Endodermal cell (in vitro differentiated cells): ENCODE results near the gene TAF5L. TPM values are rescaled to one million over a fixed set of nuclear protein-coding genes. Genes with fewer than 3 reads are reported as not detected.

Experiments used
- DNase-seq: peaks from one replicate; pipeline ENCODE4 v3.0.0-alpha.2; 2017
- H3K27ac ChIP-seq: 2 replicates; pipeline ENCODE4 v1.5.1; 2013; ENCODE audit warnings: mild to moderate bottlenecking, low read depth, low read length, moderate library complexity
- H3K27me3 ChIP-seq: 2 replicates; pipeline ENCODE4 v1.6.1; 2013; ENCODE audit warnings: mild to moderate bottlenecking, low read length, moderate library complexity; ENCODE audit not compliant: insufficient read depth, control insufficient read depth, poor library complexity, severe bottlenecking
- H3K36me3 ChIP-seq: 2 replicates; pipeline ENCODE4 v1.7.0; 2013; ENCODE audit warnings: mild to moderate bottlenecking, low read length, moderate library complexity; ENCODE audit not compliant: control insufficient read depth, insufficient read depth
- H3K4me1 ChIP-seq: one replicate; pipeline ENCODE4 v1.7.0; 2013; ENCODE audit warnings: low read length; ENCODE audit not compliant: control insufficient read depth, insufficient read depth
- H3K4me3 ChIP-seq: 2 replicates; pipeline ENCODE4 v1.5.1; 2013; ENCODE audit warnings: mild to moderate bottlenecking, low read length, moderate library complexity
- H3K9ac ChIP-seq: 2 replicates; pipeline ENCODE4 v1.6.1; 2013; ENCODE audit warnings: mild to moderate bottlenecking, low read length, moderate library complexity; ENCODE audit not compliant: poor library complexity, severe bottlenecking; ENCODE audit errors: extremely low read depth
- H3K9me3 ChIP-seq: 2 replicates; pipeline ENCODE4 v1.6.1; 2013; ENCODE audit warnings: mild to moderate bottlenecking, low read length, moderate library complexity; ENCODE audit not compliant: control insufficient read depth
- H3K27ac Mint-ChIP-seq: 2 replicates; pipeline ENCODE4 v1.8.0; 2020; ENCODE audit warnings: mixed read lengths
- H3K27me3 Mint-ChIP-seq: 2 replicates; pipeline ENCODE4 v1.8.0; 2021; ENCODE audit warnings: mild to moderate bottlenecking, mixed read lengths; ENCODE audit not compliant: insufficient read depth
- H3K36me3 Mint-ChIP-seq: 2 replicates; pipeline ENCODE4 v1.8.0; 2020; ENCODE audit warnings: low read depth, mixed read lengths
- H3K4me1 Mint-ChIP-seq: 2 replicates; pipeline ENCODE4 v1.8.0; 2020; ENCODE audit warnings: mixed read lengths
- H3K4me3 Mint-ChIP-seq: 2 replicates; pipeline ENCODE4 v1.8.0; 2020; ENCODE audit warnings: mild to moderate bottlenecking, moderate library complexity, mixed read lengths
- H3K9me3 Mint-ChIP-seq: 2 replicates; pipeline ENCODE4 v1.8.0; 2020; ENCODE audit warnings: mild to moderate bottlenecking, mixed read lengths
- CTCF ChIP-seq: fragments of 200-600 bp; sonication (generic); conservative IDR thresholded peaks from 2 replicates; pipeline ENCODE4 v1.5.0; 2021; ENCODE audit warnings: antibody characterized with exemption, mild to moderate bottlenecking
- WGBS, 2 experiments: methylation state at CpG; one replicate each; pipeline versions ENCODE4 v1.1.5 to v1.1.7; 2013; ENCODE audit warnings: missing lambda C conversion rate in 2 of 2, mixed read lengths in 1 of 2; ENCODE audit not compliant: insufficient coverage in 1 of 2, insufficient read length in 1 of 2; 5-methylcytosine and 5-hydroxymethylcytosine counted together
- total RNA-seq, 2 donors: library from RNA; stranded (reverse); fragmentation: NEBNext Ultra II Directional in 1 of 2; extraction: Animal tissue kit (Norgen Biotek cat#: 25700) in 1 of 2; gene quantifications; 2 replicates in 1 of 2; 3 replicates in 1 of 2; pipeline ENCODE4 v1.2.1, GENCODE V29; 2021

TAF5L gene
- total RNA-seq, 2 donors from 2014 or later = 13.1 to 17.7 TPM

- Mint-ChIP-seq H3K9me3 (no peaks in the 10 kb centered on the region), H3K27ac (peak overlapping the region; percentile 85), H3K4me3 (no peak overlapping the region), H3K36me3 (no peaks in the 10 kb centered on the region), H3K27me3 (no peaks in the 10 kb centered on the region), H3K4me1 (peaks cover 22% of the 10 kb centered on the region)
- H3K27me3 ChIP-seq = no peaks in the 10 kb centered on the region
- no peaks in the 10 kb centered on the region for H3K36me3 ChIP-seq
- H3K9ac ChIP-seq = no peak overlapping the region
- no peak overlapping the region for H3K4me3 ChIP-seq
- no peak overlapping the region for H3K27ac ChIP-seq
- WGBS, 2 experiments = 86 to 87% methylated on average over 6 to 10 of the region's 10 CpGs
- TF ChIP-seq CTCF = no peak
- DNase-seq = no peak
- H3K9me3 ChIP-seq = no peaks in the 10 kb centered on the region
- H3K4me1 ChIP-seq = peaks cover 4% of the 10 kb centered on the region
Measured at GRCh38 chr1:229554886-229555621, 70.9 kb downstream of the TAF5L start.

GRCh38 chr1:229553621-229554130, 72.2 kb downstream of the TAF5L start:
- H3K36me3 ChIP-seq = peaks cover 6% of the 10 kb centered on the region
- no peak for TF ChIP-seq CTCF
- DNase-seq = no peak
- no peak overlapping the region for H3K4me3 Mint-ChIP-seq
- peaks cover 22% of the 10 kb centered on the region for H3K4me1 Mint-ChIP-seq
- H3K27ac Mint-ChIP-seq = no peak overlapping the region
- H3K4me3 ChIP-seq = no peak overlapping the region
- no peaks in the 10 kb centered on the region for H3K27me3 Mint-ChIP-seq
- H3K9ac ChIP-seq = no peak overlapping the region
- H3K36me3 Mint-ChIP-seq = peaks cover 4% of the 10 kb centered on the region
- peaks cover 4% of the 10 kb centered on the region for H3K4me1 ChIP-seq
- H3K27ac ChIP-seq = no peak overlapping the region
- no peaks in the 10 kb centered on the region for H3K27me3 ChIP-seq
- no peaks in the 10 kb centered on the region for H3K9me3 ChIP-seq
- no peaks in the 10 kb centered on the region for H3K9me3 Mint-ChIP-seq
- WGBS, 2 experiments = 93 to 95% methylated on average over 6 to 7 of the region's 7 CpGs

GRCh38 chr1:229552732-229553131, 73.2 kb downstream of the TAF5L start:
- TF ChIP-seq CTCF = no peak
- no peak for DNase-seq
- H3K4me1 ChIP-seq = peaks cover 4% of the 10 kb centered on the region
- no peaks in the 10 kb centered on the region for H3K27me3 ChIP-seq
- H3K27ac ChIP-seq = no peak overlapping the region
- 89 to 100% methylated on average over 3 to 5 of the region's 5 CpGs for WGBS, 2 experiments
- no peak overlapping the region for H3K9ac ChIP-seq
- Mint-ChIP-seq H3K27me3 (no peaks in the 10 kb centered on the region), H3K27ac (peak overlapping the region; percentile 9), H3K4me1 (peaks cover 24% of the 10 kb centered on the region), H3K9me3 (no peaks in the 10 kb centered on the region), H3K36me3 (peaks cover 10% of the 10 kb centered on the region), H3K4me3 (no peak overlapping the region)
- peaks cover 6% of the 10 kb centered on the region for H3K36me3 ChIP-seq
- H3K4me3 ChIP-seq = no peak overlapping the region
- no peaks in the 10 kb centered on the region for H3K9me3 ChIP-seq
